Keratinocyte (primary cell): ENCODE data around the gene TRIM29. TPM values are rescaled to one million over a fixed set of nuclear protein-coding genes. Genes with fewer than 3 reads are reported as not detected.
A peak's percentile ranks its signal among the peaks of the same experiment; 100 is the strongest.

Experiments
- DNase-seq: peaks from one replicate; pipeline ENCODE4 v3.0.0-alpha.2; 2011; ENCODE audit warnings: low read depth, missing footprints, low spot score
- FAIRE-seq: peaks from 2 replicates; lab custom pipeline; 2011; peaks lifted over from hg19 to GRCh38; lab: Jason Lieb, UNC
- H2AFZ ChIP-seq: 2 replicates; pipeline ENCODE4 v1.6.0; 2012; ENCODE audit warnings: low read length, control low read depth, inconsistent platforms; ENCODE audit not compliant: control insufficient read depth
- H3K27ac ChIP-seq: 2 replicates; pipeline ENCODE4 v1.5.1; 2011; ENCODE audit warnings: low read length; ENCODE audit not compliant: control insufficient read depth, insufficient read depth
- H3K27me3 ChIP-seq: 3 replicates; pipeline ENCODE4 v1.6.0; 2011; ENCODE audit warnings: low read length; ENCODE audit not compliant: control insufficient read depth, insufficient read depth; ENCODE audit errors: extremely low read depth
- H3K36me3 ChIP-seq, 2 experiments: 2 replicates in 1 of 2; 3 replicates in 1 of 2; pipeline ENCODE4 v1.5.1; 2011; ENCODE audit warnings: low read length in 2 of 2, mild to moderate bottlenecking in 1 of 2; ENCODE audit not compliant: control insufficient read depth in 2 of 2, insufficient read depth in 2 of 2; ENCODE audit errors: extremely low read depth in 1 of 2
- H3K4me1 ChIP-seq: 3 replicates; pipeline ENCODE4 v1.5.1; 2011; ENCODE audit warnings: low read length; ENCODE audit not compliant: control insufficient read depth, insufficient read depth; ENCODE audit errors: extremely low read depth
- H3K4me2 ChIP-seq: 3 replicates; pipeline ENCODE4 v1.6.0; 2011; ENCODE audit warnings: low read depth, low read length; ENCODE audit not compliant: control insufficient read depth, insufficient read depth; ENCODE audit errors: extremely low read depth
- H3K4me3 ChIP-seq, 3 experiments: fragments of 200-600 bp in 1 of 3; sonication (generic) in 1 of 3; 2 replicates in 2 of 3; 3 replicates in 1 of 3; pipeline ENCODE4 v1.5.1; 2011 to 2016; ENCODE audit warnings: low read length in 3 of 3, mild to moderate bottlenecking in 3 of 3, control low read depth in 2 of 3, inconsistent platforms in 1 of 3, low read depth in 1 of 3, mixed read lengths in 1 of 3, mixed run types in 1 of 3, moderate library complexity in 1 of 3; ENCODE audit not compliant: control insufficient read depth in 2 of 3, insufficient read depth in 2 of 3; ENCODE audit errors: extremely low read depth in 1 of 3
- H3K79me2 ChIP-seq: 2 replicates; pipeline ENCODE4 v1.6.0; 2012; ENCODE audit warnings: low read length; ENCODE audit not compliant: control insufficient read depth, insufficient read depth
- H3K9ac ChIP-seq: 3 replicates; pipeline ENCODE4 v1.6.0; 2011; ENCODE audit warnings: low read length; ENCODE audit not compliant: control insufficient read depth, insufficient read depth; ENCODE audit errors: extremely low read depth
- H3K9me1 ChIP-seq: 3 replicates; pipeline ENCODE4 v1.6.0; 2011; ENCODE audit warnings: low read length; ENCODE audit not compliant: control insufficient read depth, insufficient read depth; ENCODE audit errors: extremely low read depth
- H3K9me3 ChIP-seq: 2 replicates; pipeline ENCODE4 v1.5.1; 2012; ENCODE audit warnings: low read depth, low read length; ENCODE audit not compliant: control insufficient read depth
- H4K20me1 ChIP-seq: 3 replicates; pipeline ENCODE4 v1.6.0; 2011; ENCODE audit warnings: low read length; ENCODE audit not compliant: control insufficient read depth, insufficient read depth; ENCODE audit errors: extremely low read depth
- CTCF ChIP-seq, 3 experiments: IDR thresholded peaks in 1 of 3; conservative IDR thresholded peaks in 1 of 3; optimal IDR thresholded peaks in 1 of 3; 2 replicates in 2 of 3; 3 replicates in 1 of 3; pipeline versions ENCODE3 to v1.5.1; 2011; ENCODE audit warnings: low read length in 3 of 3, mild to moderate bottlenecking in 3 of 3, moderate library complexity in 2 of 3, control low read depth in 1 of 3, inconsistent platforms in 1 of 3; ENCODE audit not compliant: insufficient read depth in 2 of 3; ENCODE audit errors: extremely low read depth in 1 of 3
- EZH2 ChIP-seq: IDR thresholded peaks from one replicate; pipeline ENCODE4 v1.6.1; 2012; ENCODE audit warnings: inconsistent platforms, mild to moderate bottlenecking, low read length, moderate library complexity
- dilution Hi-C: fragments of 300-500 bp; cut with MboI; formaldehyde crosslinking; loops from one replicate; pipeline ENCODE4 v1.7.0; 2020; ENCODE audit warnings: low sequenced_read_pairs; ENCODE audit not compliant: extremely low pct_ligation_motif_present
- polyA minus RNA-seq, 3 experiments: library from RNA; depleted of rRNA, polyadenylated mRNA; stranded (reverse); fragments of >200 nt; gene quantifications; 1 replicate in 1 of 3; 2 replicates in 1 of 3; 3 replicates in 1 of 3; pipeline ENCODE4 v1.2.3, GENCODE V29; 2011
- polyA plus RNA-seq, 5 experiments: library from polyadenylated mRNA; depleted of rRNA in 3 of 5; stranded (reverse) in 3 of 5; stranded (forward) in 1 of 5; unstranded in 1 of 5; fragments of >200 nt; gene quantifications; 1 replicate in 1 of 5; 2 replicates in 3 of 5; 3 replicates in 1 of 5; pipeline versions ENCODE4 v1.2.1 to v1.2.3, GENCODE V29; 2011 to 2012; ENCODE audit warnings: missing spikeins in 2 of 5, low read depth in 1 of 5, low replicate concordance in 1 of 5

The TRIM29 gene
- 303 to 611 TPM (median 463 TPM) in 3 replicates for polyA plus RNA-seq
- polyA plus RNA-seq (2011; ENCODE audit: low read depth), result 1,306 TPM
- 465 and 526 TPM in 2 replicates for polyA plus RNA-seq (2011; cell fraction: cytosol; rRNA removed)
- 422 and 529 TPM in 2 replicates for polyA plus RNA-seq (2011; cell fraction: nucleus; rRNA removed)
- polyA plus RNA-seq (2012; ENCODE audit: low replicate concordance), result 316 and 929 TPM in 2 replicates
- polyA minus RNA-seq, result 758 to 1,045 TPM (median 830 TPM) in 3 replicates
- 496 TPM for polyA minus RNA-seq (2011; cell fraction: cytosol; rRNA and poly(A)+ RNA removed)
- 293 and 344 TPM in 2 replicates for polyA minus RNA-seq (2011; cell fraction: nucleus; rRNA and poly(A)+ RNA removed)

GRCh38 chr11:120137611-120138521 lies at the start of gene TRIM29:
TSS of gene TRIM29 (minus strand) at chr11:120138113. CDS start at chr11:120138031, 82 bp downstream.
- TF ChIP-seq EZH2 (no peak), CTCF (optimal IDR thresholded peaks at IDR 0.05 in 1 of 3, IDR thresholded peaks at IDR 0.05 in 1 of 3, conservative IDR thresholded peaks at IDR 0.05 in 1 of 3; ENCODE audit: extremely low read depth in 1 of 3, insufficient read depth in 2 of 3, low read length in 3 of 3) (peak in 2 of 3 experiments; percentile 41 to 44)
- H3K27me3 ChIP-seq, result no peaks in the 10 kb centered on the region
- H3K36me3 ChIP-seq, result peaks cover 14% of the 10 kb centered on the region in 2 experiments
- no peaks in the 10 kb centered on the region for H3K9me1 ChIP-seq
- peaks cover 50% of the 10 kb centered on the region for H3K79me2 ChIP-seq
- DNase-seq (no peak), FAIRE-seq (peak; percentile 68)
- H3K27ac ChIP-seq, result peak within 1 kb of the TSS; percentile 90
- H3K9ac ChIP-seq, result peak within 1 kb of the TSS; percentile 96
- H3K4me2 ChIP-seq, result peak within 1 kb of the TSS; percentile 93
- peak within 1 kb of the TSS; percentile 56 for H2AFZ ChIP-seq
- dilution Hi-C loops, result no loop called here
- no peaks in the 10 kb centered on the region for H3K9me3 ChIP-seq
- H3K4me1 ChIP-seq, result peaks cover 35% of the 10 kb centered on the region
- H4K20me1 ChIP-seq, result peaks cover 2% of the 10 kb centered on the region
- peak within 1 kb of the TSS; percentile 87 to 97 (median 94) for H3K4me3 ChIP-seq

GRCh38 chr11:120186774-120187591 lies 49.1 kb upstream of the TRIM29 start:
- Histone ChIP-seq H3K4me2 (no peak overlapping the region), H4K20me1 (no peaks in the 10 kb centered on the region), H3K9ac (peak overlapping the region; percentile 43), H3K27me3 (peaks cover 17% of the 10 kb centered on the region), H3K9me1 (no peaks in the 10 kb centered on the region), H3K79me2 (no peaks in the 10 kb centered on the region), H3K9me3 (no peaks in the 10 kb centered on the region), H3K4me1 (peaks cover 10% of the 10 kb centered on the region), H2AFZ (no peak overlapping the region), H3K4me3 (no peak overlapping the region), H3K27ac (peak overlapping the region; percentile 50), H3K36me3 (no peaks in the 10 kb centered on the region)
- TF ChIP-seq CTCF (optimal IDR thresholded peaks at IDR 0.05 in 1 of 3, IDR thresholded peaks at IDR 0.05 in 1 of 3, conservative IDR thresholded peaks at IDR 0.05 in 1 of 3; ENCODE audit: extremely low read depth in 1 of 3, insufficient read depth in 2 of 3, low read length in 3 of 3) (no peak), EZH2 (no peak)
- FAIRE-seq (no peak), DNase-seq (peak; percentile 66)
- dilution Hi-C loops, result no loop called here
